K562 (cell line): ENCODE data around the gene JPH3.

ENCODE experiments used
- FOXM1 ChIP-seq, 2 experiments: fragments of 450-650 bp in 1 of 2; sonication (generic) in 1 of 2; formaldehyde crosslinking in 1 of 2; IDR thresholded peaks; 2 replicates each; pipeline versions ENCODE4 v1.6.1 to v1.9.0; 2017 to 2022; ENCODE audit warnings: low read depth in 2 of 2, mild to moderate bottlenecking in 2 of 2, missing genetic modification reagents in 1 of 2, moderate library complexity in 1 of 2
- HNRNPLL ChIP-seq: fragments of 200-400 bp; formaldehyde crosslinking; IDR thresholded peaks from 2 replicates; pipeline ENCODE4 v1.6.1; 2017; ENCODE audit warnings: low read length, low read depth, mild to moderate bottlenecking; ENCODE audit not compliant: poor library complexity, severe bottlenecking
- TAF1 ChIP-seq: IDR thresholded peaks from 2 replicates; pipeline ENCODE4 v1.6.1; 2011; ENCODE audit warnings: mild to moderate bottlenecking, low read length, moderate library complexity; ENCODE audit not compliant: insufficient read depth, control insufficient read depth, severe bottlenecking; ENCODE audit errors: extremely low read depth
- ZFX ChIP-seq: sonication (generic); formaldehyde crosslinking; IDR thresholded peaks from 2 replicates; pipeline ENCODE4 v1.8.0; 2022; ENCODE audit warnings: mild to moderate bottlenecking, missing genetic modification reagents, moderate library complexity
- ZNF707 ChIP-seq: fragments of 250-450 bp; sonication (Bioruptor Pico); conservative IDR thresholded peaks from 2 replicates; pipeline ENCODE4 v1.8.0; 2022; ENCODE audit warnings: inconsistent platforms, mild to moderate bottlenecking, moderate library complexity

GRCh38 chr16:87674419-87674818 is 72.1 kb downstream of the JPH3 start:
- no peak for TF ChIP-seq FOXM1 (IDR thresholded peaks at IDR 0.05; ENCODE audit: low read depth)
- no peak for TF ChIP-seq FOXM1 (CRISPR knock-in tag; IDR thresholded peaks at IDR 0.05; ENCODE audit: low read depth)
- no peak for TF ChIP-seq ZFX (CRISPR knock-in tag)
- no peak for TF ChIP-seq TAF1
- TF ChIP-seq ZNF707 (CRISPR knock-in tag), result no peak
- no peak for TF ChIP-seq HNRNPLL
